HepG2 (cell line): ENCODE results near the gene ARHGDIA. TPM values are rescaled to one million over a fixed set of nuclear protein-coding genes. Genes with fewer than 3 reads are reported as not detected.

ENCODE experiments used
- ATAC-seq: fragments of 200-7000 bp; cut with Tn5 transposase; 3 replicates; pipeline ENCODE4 v1.9.1; 2020; ENCODE audit warnings: mild to moderate bottlenecking, moderate library complexity
- BruUV-seq: library from RNA; stranded (reverse); fragments of 400-500 nt; replicated peaks from 2 replicates; lab custom pipeline; 2021; lab: Mats Ljungman, UMichigan
- CTCF ChIA-PET: fragments of 300-600 bp; formaldehyde crosslinking; extraction: SDS; loops from one replicate; lab custom pipeline; 2021; ENCODE audit warnings: low total read pairs, inconsistent platforms, low intra/inter-chr PET ratio; lab: Yijun Ruan, JAX
- POLR2A ChIA-PET: fragments of 350-600 bp; sonication (Branson Sonifier 250); formaldehyde crosslinking; loops from one replicate; lab custom pipeline; 2020; ENCODE audit warnings: antibody characterized with exemption, inconsistent platforms; lab: Yijun Ruan, JAX
- DNase-seq: peaks from one replicate; pipeline ENCODE4 v3.0.0-alpha.2; 2015; ENCODE audit warnings: low spot score
- FAIRE-seq: peaks from 3 replicates; lab custom pipeline; 2011; peaks lifted over from hg19 to GRCh38; lab: Jason Lieb, UNC
- H2AFZ ChIP-seq: one replicate; pipeline ENCODE4 v1.6.1; 2011; ENCODE audit warnings: low read length, inconsistent platforms
- H3K27ac ChIP-seq: fragments of 300-600 bp; 3 replicates; pipeline ENCODE4 v1.8.0; 2011; ENCODE audit warnings: mixed run types, mild to moderate bottlenecking, mixed read lengths, low read length, inconsistent platforms; ENCODE audit not compliant: insufficient read depth; ENCODE audit errors: extremely low read length
- H3K27me3 ChIP-seq, 2 experiments: fragments of 200-600 bp in 1 of 2; 2 replicates in 1 of 2; 3 replicates in 1 of 2; pipeline versions ENCODE4 v1.6.0 to v1.8.0; 2011; ENCODE audit warnings: low read length in 2 of 2, mild to moderate bottlenecking in 2 of 2, moderate library complexity in 2 of 2, inconsistent platforms in 1 of 2; ENCODE audit not compliant: insufficient read depth in 2 of 2, control insufficient read depth in 1 of 2
- H3K36me3 ChIP-seq, 2 experiments: fragments of 200-600 bp in 1 of 2; replicated peaks in 1 of 2; 2 replicates in 1 of 2; 3 replicates in 1 of 2; pipeline versions ENCODE4 v1.5.1 to v1.8.0; 2011; ENCODE audit warnings: low read length in 2 of 2, inconsistent platforms in 1 of 2; ENCODE audit not compliant: insufficient read depth in 2 of 2, control insufficient read depth in 1 of 2
- H3K4me1 ChIP-seq: 2 replicates; pipeline ENCODE4 v1.5.1; 2012; ENCODE audit warnings: low read length, inconsistent platforms; ENCODE audit not compliant: insufficient read depth
- H3K4me2 ChIP-seq: 2 replicates; pipeline ENCODE4 v1.6.0; 2011; ENCODE audit warnings: low read depth, low read length, inconsistent platforms
- H3K4me3 ChIP-seq, 3 experiments: fragments of 200-600 bp in 1 of 3; sonication (generic), shearing (Covaris generic) in 1 of 3; replicated peaks in 1 of 3; 2 replicates each; pipeline ENCODE4 v1.5.1; 2011 to 2016; ENCODE audit warnings: low read length in 3 of 3, inconsistent platforms in 2 of 3, low read depth in 2 of 3, mild to moderate bottlenecking in 2 of 3, control low read depth in 1 of 3, mixed read lengths in 1 of 3; ENCODE audit not compliant: insufficient read depth in 1 of 3
- H3K79me2 ChIP-seq: one replicate; pipeline ENCODE4 v1.6.1; 2011; ENCODE audit warnings: low read length, inconsistent platforms; ENCODE audit not compliant: insufficient read depth
- H3K9ac ChIP-seq: 2 replicates; pipeline ENCODE4 v1.6.0; 2011; ENCODE audit warnings: mild to moderate bottlenecking, low read depth, low read length, inconsistent platforms; ENCODE audit not compliant: insufficient read depth
- H3K9me3 ChIP-seq: 2 replicates; pipeline ENCODE4 v1.5.1; 2012; ENCODE audit warnings: mild to moderate bottlenecking, low read length
- H4K20me1 ChIP-seq: 2 replicates; pipeline ENCODE4 v1.6.0; 2011; ENCODE audit warnings: inconsistent platforms, mild to moderate bottlenecking, low read length, moderate library complexity; ENCODE audit not compliant: insufficient read depth
- AGO2 ChIP-seq: fragments of 200-400 bp; formaldehyde crosslinking; optimal IDR thresholded peaks from 2 replicates; pipeline ENCODE3; 2017; ENCODE audit warnings: mild to moderate bottlenecking, low read depth, low read length, moderate library complexity
- KLF6 ChIP-seq: IDR thresholded peaks from 2 replicates; pipeline ENCODE4 v1.8.0; 2016; ENCODE audit warnings: missing biosample characterization, missing genetic modification reagents
- POLR2AphosphoS2 ChIP-seq: IDR thresholded peaks from 2 replicates; pipeline ENCODE4 v1.6.1; 2011; ENCODE audit warnings: low read depth, low read length, improper control_type of control experiment
- POLR2G ChIP-seq: fragments of 200-400 bp; formaldehyde crosslinking; IDR thresholded peaks from 2 replicates; pipeline ENCODE4 v1.6.1; 2018; ENCODE audit warnings: mild to moderate bottlenecking, low read depth, low read length, moderate library complexity
- RBFOX2 ChIP-seq: fragments of 200-400 bp; formaldehyde crosslinking; IDR thresholded peaks from 2 replicates; pipeline ENCODE4 v1.6.1; 2017; ENCODE audit warnings: low read depth, mild to moderate bottlenecking, low read length
- RBM22 ChIP-seq: fragments of 200-400 bp; formaldehyde crosslinking; optimal IDR thresholded peaks from 2 replicates; pipeline ENCODE3; 2017; ENCODE audit warnings: mild to moderate bottlenecking, low read length, moderate library complexity
- ZNF468 ChIP-seq: sonication (generic); formaldehyde crosslinking; IDR thresholded peaks from 2 replicates; pipeline ENCODE4 v1.8.0; 2022; ENCODE audit warnings: mild to moderate bottlenecking, moderate library complexity, missing genetic modification reagents
- ZSCAN22 ChIP-seq: sonication (generic); formaldehyde crosslinking; IDR thresholded peaks from 2 replicates; pipeline ENCODE4 v1.4.0; 2020; ENCODE audit warnings: mild to moderate bottlenecking, missing genetic modification reagents
- WGBS: methylation state at CpG from one replicate; pipeline ENCODE4 v1.1.6; 2017; ENCODE audit warnings: low lambda C conversion rate; 5-methylcytosine and 5-hydroxymethylcytosine counted together
- in situ Hi-C: cut with HindIII; loops from 2 replicates; pipeline ENCODE4 v1.10.0; 2017; ENCODE audit warnings: low pct_unique_long_range_greater_than_20kb; ENCODE audit not compliant: extremely low pct_ligation_motif_present
- intact Hi-C: fragments of 100-400 bp; cut with micrococcal nuclease; formaldehyde crosslinking; loops from one replicate; pipeline ENCODE4 v1.10.0; 2022; ENCODE audit not compliant: unreplicated experiment
- polyA plus RNA-seq, 8 experiments: library from polyadenylated mRNA; depleted of rRNA in 3 of 8; stranded (reverse) in 7 of 8; unstranded in 1 of 8; fragments of >200 nt; fragmentation: Illumina TruSeq in 4 of 8; extraction: Trizol in 4 of 8; gene quantifications; 2 replicates each; pipeline versions ENCODE4 v1.2.1 to v1.2.3, GENCODE V29; 2011 to 2016; ENCODE audit warnings: low read depth in 4 of 8, missing spikeins in 1 of 8, mixed read lengths in 1 of 8; ENCODE audit not compliant: insufficient read depth in 1 of 8
- total RNA-seq, 5 experiments: library from RNA; depleted of rRNA; stranded (reverse); fragments of >200 nt; fragmentation: Illumina TruSeq; extraction: Trizol; gene quantifications; 2 replicates each; pipeline ENCODE4 v1.2.3, GENCODE V29; 2016; ENCODE audit warnings: low read depth in 1 of 5

Gene ARHGDIA
- total and polyA plus RNA-seq, 2 of the 13 experiments (the other 11 are each of a cell fraction or from before 2014, with no cell fraction given), result 40.0 to 64.0 TPM

DNA sequence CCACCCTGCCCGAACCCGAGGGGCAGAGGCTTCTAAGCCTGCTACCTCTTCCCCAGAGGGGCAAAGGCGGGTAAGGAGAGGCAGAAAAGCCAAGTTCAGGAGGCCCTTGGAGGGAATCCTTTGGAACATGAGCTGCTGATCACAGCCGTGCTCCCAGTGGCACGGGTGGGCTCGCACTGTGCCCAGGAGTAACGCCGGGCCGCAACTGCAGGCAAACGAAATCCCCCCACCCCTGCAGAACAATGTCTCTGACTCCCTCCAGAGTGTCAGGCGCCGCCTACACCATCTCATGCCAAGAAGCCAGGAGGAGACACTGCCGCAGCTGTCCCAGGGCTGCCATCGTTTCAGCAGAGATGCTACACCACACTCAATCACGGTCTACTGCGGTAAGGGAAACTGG, 19.7 kb downstream of the ARHGDIA start (continued):
- TF ChIP-seq ZSCAN22 (no peak), KLF6 (CRISPR knock-in tag) (no peak), POLR2AphosphoS2 (0 out of 2 replicates have a peak, but pooled peaks have one; percentile 34)

DNA sequence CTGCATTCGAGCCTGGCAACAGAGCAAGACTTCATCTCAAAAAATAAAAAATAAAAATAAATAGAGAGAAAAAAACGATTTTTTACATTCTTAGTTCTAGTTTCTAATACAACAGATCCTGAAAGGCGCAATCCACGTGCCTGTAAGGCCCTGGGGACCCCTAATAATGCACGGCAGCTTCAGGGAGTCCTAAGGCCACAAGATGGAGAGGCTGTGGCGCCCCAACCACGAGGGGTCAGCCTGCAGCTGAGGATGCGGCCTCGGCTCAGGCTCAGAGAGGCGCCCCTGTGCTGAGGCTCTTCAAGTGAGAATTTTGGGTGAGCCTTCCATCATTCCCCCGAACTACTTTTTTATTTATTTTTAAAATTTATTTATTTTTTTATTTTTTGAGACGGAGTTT, 21.7 kb downstream of the ARHGDIA start:
- intact Hi-C loops, result no loop called here
- in situ Hi-C loops, result no loop called here
- H3K9me3 ChIP-seq, result no peaks in the 10 kb centered on the region
- H3K9ac ChIP-seq, result no peak overlapping the region
- POLR2A ChIA-PET, result interaction anchor here (1.1 to 4.0 kb wide), 4 partner anchors 10 to 28 kb away, joined by 3 to 17 read pairs (median 6); partner anchors contain the start of genes MCRIP1 and P4HB
- BruUV-seq, result no TSS peak
- H3K4me2 ChIP-seq, result no peak overlapping the region
- H4K20me1 ChIP-seq, result peaks cover 7% of the 10 kb centered on the region; the same call in 1 of the 2 replicates
- H3K4me1 ChIP-seq, result peaks cover 8% of the 10 kb centered on the region
- H3K36me3 ChIP-seq, result peaks cover 52 to 77% of the 10 kb centered on the region in 2 experiments
- ATAC-seq, result no peak
- no peak for FAIRE-seq
- no peaks in the 10 kb centered on the region for H3K27me3 ChIP-seq
- no peak overlapping the region for H3K27ac ChIP-seq
- TF ChIP-seq RBM22, result peak; percentile 74
- no peak for TF ChIP-seq ZNF468 (CRISPR knock-in tag)
- peak; percentile 63 for TF ChIP-seq RBFOX2
- 0 out of 2 replicates have a peak, but pooled peaks have one; percentile 29 for TF ChIP-seq POLR2G
- peak; percentile 54 for TF ChIP-seq AGO2
- CTCF ChIA-PET, result no interaction called here
- no peak for DNase-seq
- WGBS, result 92% methylated on average over 12 of the region's 12 CpGs
- peaks cover 12% of the 10 kb centered on the region for H3K79me2 ChIP-seq
- no peak overlapping the region for H2AFZ ChIP-seq
- no peak overlapping the region for H3K4me3 ChIP-seq
